22Rv1 (cell line): ENCODE results near the gene PASK.

Experiments
- ZFX ChIP-seq: fragments of 450-650 bp; IDR thresholded peaks from 2 replicates; pipeline ENCODE4 v1.6.1; 2017; ENCODE audit warnings: antibody characterized with exemption, borderline replicate concordance
- TF ChIP-seq, protein P1 (sequence below): fragments of 450-650 bp; IDR thresholded peaks from 2 replicates; pipeline ENCODE4 v1.5.1; 2017; ENCODE audit warnings: mild to moderate bottlenecking

GRCh38 chr2:241161646-241162281 lies 12.5 kb upstream of the PASK start:
- TF ChIP-seq, protein P1, sequence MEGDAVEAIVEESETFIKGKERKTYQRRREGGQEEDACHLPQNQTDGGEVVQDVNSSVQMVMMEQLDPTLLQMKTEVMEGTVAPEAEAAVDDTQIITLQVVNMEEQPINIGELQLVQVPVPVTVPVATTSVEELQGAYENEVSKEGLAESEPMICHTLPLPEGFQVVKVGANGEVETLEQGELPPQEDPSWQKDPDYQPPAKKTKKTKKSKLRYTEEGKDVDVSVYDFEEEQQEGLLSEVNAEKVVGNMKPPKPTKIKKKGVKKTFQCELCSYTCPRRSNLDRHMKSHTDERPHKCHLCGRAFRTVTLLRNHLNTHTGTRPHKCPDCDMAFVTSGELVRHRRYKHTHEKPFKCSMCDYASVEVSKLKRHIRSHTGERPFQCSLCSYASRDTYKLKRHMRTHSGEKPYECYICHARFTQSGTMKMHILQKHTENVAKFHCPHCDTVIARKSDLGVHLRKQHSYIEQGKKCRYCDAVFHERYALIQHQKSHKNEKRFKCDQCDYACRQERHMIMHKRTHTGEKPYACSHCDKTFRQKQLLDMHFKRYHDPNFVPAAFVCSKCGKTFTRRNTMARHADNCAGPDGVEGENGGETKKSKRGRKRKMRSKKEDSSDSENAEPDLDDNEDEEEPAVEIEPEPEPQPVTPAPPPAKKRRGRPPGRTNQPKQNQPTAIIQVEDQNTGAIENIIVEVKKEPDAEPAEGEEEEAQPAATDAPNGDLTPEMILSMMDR, result no peak
- TF ChIP-seq ZFX, result no peak
